ENCODE results near the gene CYB5D1.

- TF ChIP-seq, protein P1, sequence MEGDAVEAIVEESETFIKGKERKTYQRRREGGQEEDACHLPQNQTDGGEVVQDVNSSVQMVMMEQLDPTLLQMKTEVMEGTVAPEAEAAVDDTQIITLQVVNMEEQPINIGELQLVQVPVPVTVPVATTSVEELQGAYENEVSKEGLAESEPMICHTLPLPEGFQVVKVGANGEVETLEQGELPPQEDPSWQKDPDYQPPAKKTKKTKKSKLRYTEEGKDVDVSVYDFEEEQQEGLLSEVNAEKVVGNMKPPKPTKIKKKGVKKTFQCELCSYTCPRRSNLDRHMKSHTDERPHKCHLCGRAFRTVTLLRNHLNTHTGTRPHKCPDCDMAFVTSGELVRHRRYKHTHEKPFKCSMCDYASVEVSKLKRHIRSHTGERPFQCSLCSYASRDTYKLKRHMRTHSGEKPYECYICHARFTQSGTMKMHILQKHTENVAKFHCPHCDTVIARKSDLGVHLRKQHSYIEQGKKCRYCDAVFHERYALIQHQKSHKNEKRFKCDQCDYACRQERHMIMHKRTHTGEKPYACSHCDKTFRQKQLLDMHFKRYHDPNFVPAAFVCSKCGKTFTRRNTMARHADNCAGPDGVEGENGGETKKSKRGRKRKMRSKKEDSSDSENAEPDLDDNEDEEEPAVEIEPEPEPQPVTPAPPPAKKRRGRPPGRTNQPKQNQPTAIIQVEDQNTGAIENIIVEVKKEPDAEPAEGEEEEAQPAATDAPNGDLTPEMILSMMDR (IDR thresholded peaks at IDR 0.05): no peak
- TF ChIP-seq POLR2A (IDR thresholded peaks at IDR 0.05): no peak
Observed at GRCh38 chr17:7832431-7832830, 25.4 kb upstream of the CYB5D1 start.

Measured in thyroid gland (tissue), 4 donors.